HG02759 (cell line): ENCODE results near the gene STMND1.

Source experiments
- ATAC-seq: cut with Tn5 transposase; IDR thresholded peaks from one replicate; pipeline ENCODE4 v1.9.1; 2021; ENCODE audit warnings: mild to moderate bottlenecking, moderate library complexity; ENCODE audit not compliant: unreplicated experiment

The STMND1 gene

GRCh38 chr6:17157617-17158016 lies 55.8 kb downstream of the STMND1 start:
- ATAC-seq = no peak

GRCh38 chr6:17159240-17159639 lies 57.4 kb downstream of the STMND1 start:
- ATAC-seq = no peak

GRCh38 chr6:17161076-17161475 lies 59.2 kb downstream of the STMND1 start:
- no peak for ATAC-seq

- ATAC-seq = no peak
These were observed 63.5 kb downstream of the STMND1 start for GRCh38 chr6:17165383-17165782.

GRCh38 chr6:17167327-17167979 lies 65.6 kb downstream of the STMND1 start:
- ATAC-seq = no peak

GRCh38 chr6:17169291-17169690 lies 67.4 kb downstream of the STMND1 start:
- no peak for ATAC-seq

- ATAC-seq = no peak
These were observed 67.9 kb downstream of the STMND1 start for GRCh38 chr6:17169711-17170110.

- ATAC-seq = no peak
These were observed 71.1 kb downstream of the STMND1 start for GRCh38 chr6:17172836-17173470.

- no peak for ATAC-seq
These were observed 76.5 kb downstream of the STMND1 start for GRCh38 chr6:17178326-17178725.

GRCh38 chr6:17178754-17179529 lies 77.1 kb downstream of the STMND1 start:
- ATAC-seq = no peak

- ATAC-seq = no peak
These were observed 77.8 kb downstream of the STMND1 start for GRCh38 chr6:17179530-17180073.
